Endothelial cell of umbilical vein (primary cell): Measurements from ENCODE around the gene SEC63.

Experiments used
- CTCF ChIP-seq, 2 donors: IDR thresholded peaks; 1 replicate in 1 of 2; 2 replicates in 1 of 2; pipeline ENCODE4 v1.5.1; 2011; ENCODE audit warnings: low read length in 2 of 2, mild to moderate bottlenecking in 2 of 2, moderate library complexity in 2 of 2, control low read depth in 1 of 2, inconsistent platforms in 1 of 2, low read depth in 1 of 2; ENCODE audit not compliant: insufficient read depth in 1 of 2; ENCODE audit errors: extremely low read depth in 1 of 2
- EZH2 ChIP-seq: IDR thresholded peaks from 2 replicates; pipeline ENCODE4 v1.6.1; 2012; ENCODE audit warnings: borderline replicate concordance, low read depth, mild to moderate bottlenecking, moderate library complexity, low read length, inconsistent platforms; ENCODE audit not compliant: severe bottlenecking
- FOS ChIP-seq: IDR thresholded peaks from 2 replicates; pipeline ENCODE4 v1.6.1; 2011; ENCODE audit warnings: mild to moderate bottlenecking, low read length, moderate library complexity, borderline replicate concordance; ENCODE audit not compliant: insufficient read depth
- GATA2 ChIP-seq: IDR thresholded peaks from 2 replicates; pipeline ENCODE4 v1.7.0; 2011; ENCODE audit warnings: low read depth, mild to moderate bottlenecking, moderate library complexity, mixed read lengths, low read length; ENCODE audit not compliant: insufficient read length, insufficient read depth
- JUN ChIP-seq: IDR thresholded peaks from 2 replicates; pipeline ENCODE4 v1.6.1; 2011; ENCODE audit warnings: borderline replicate concordance, low read depth; ENCODE audit not compliant: insufficient read length, insufficient read depth
- MAX ChIP-seq: IDR thresholded peaks from 2 replicates; pipeline ENCODE4 v1.6.1; 2011; ENCODE audit not compliant: insufficient read depth, insufficient read length
- MYC ChIP-seq: IDR thresholded peaks from one replicate; pipeline ENCODE4 v1.6.1; 2011; ENCODE audit warnings: mild to moderate bottlenecking, low read depth, low read length
- POLR2A ChIP-seq: IDR thresholded peaks from 2 replicates; pipeline ENCODE4 v1.6.1; 2012; ENCODE audit warnings: low read depth, mild to moderate bottlenecking, control low read depth, low read length
- POLR2AphosphoS5 ChIP-seq: IDR thresholded peaks from 2 replicates; pipeline ENCODE4 v1.6.1; 2012; ENCODE audit warnings: low read depth, mild to moderate bottlenecking, control low read depth, low read length, moderate library complexity; ENCODE audit not compliant: insufficient read depth

DNA sequence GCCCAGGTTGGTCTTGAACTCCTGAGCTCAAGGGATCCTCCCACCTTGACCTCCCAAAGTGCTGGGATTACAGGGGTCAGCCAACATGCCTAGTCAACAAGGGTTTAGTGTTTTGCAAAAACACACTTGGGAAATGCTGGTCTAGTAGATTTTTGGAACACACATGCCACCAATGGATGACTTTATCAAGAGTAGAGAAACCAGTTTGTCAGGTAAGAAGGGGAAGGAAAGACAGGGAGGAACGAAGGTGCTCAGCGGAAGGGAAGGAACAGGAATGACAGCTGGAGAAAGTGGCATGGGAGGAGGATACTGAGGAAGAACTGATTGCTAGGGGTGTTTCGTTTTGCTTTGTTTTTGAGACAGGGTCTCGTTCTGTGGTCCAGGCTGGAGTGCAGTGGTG, 15.6 kb upstream of the SEC63 start:
- TF ChIP-seq CTCF (IDR thresholded peaks at IDR 0.05; ENCODE audit: extremely low read depth in 1 of 2, insufficient read depth in 1 of 2, low read depth in 1 of 2, low read length in 2 of 2): no peak
- TF ChIP-seq POLR2AphosphoS5: no peak
- TF ChIP-seq MYC: no peak
- no peak for TF ChIP-seq POLR2A
- no peak for TF ChIP-seq MAX
- no peak for TF ChIP-seq EZH2
- TF ChIP-seq GATA2: no peak
- no peak for TF ChIP-seq FOS
- no peak for TF ChIP-seq JUN
